HL-60 (cell line): ENCODE results near the gene SLC35F3.

Experiments used
- DNase-seq, 2 experiments: peaks; one replicate each; pipeline ENCODE4 v3.0.0-alpha.2; 2010 to 2020; ENCODE audit warnings: low read depth in 1 of 2, low spot score in 1 of 2
- H3K27ac ChIP-seq: fragments of 250-450 bp; sonication (Bioruptor Pico); replicated peaks from 2 replicates; pipeline ENCODE4 v1.5.1; 2020; ENCODE audit warnings: mild to moderate bottlenecking, moderate library complexity
- H3K27me3 ChIP-seq: fragments of 250-450 bp; sonication (Bioruptor Pico); 2 replicates; pipeline ENCODE4 v1.5.1; 2021; ENCODE audit warnings: mild to moderate bottlenecking, moderate library complexity; ENCODE audit not compliant: insufficient read depth, poor library complexity, severe bottlenecking
- H3K4me3 ChIP-seq: replicated peaks from 2 replicates; pipeline ENCODE4 v1.5.1; 2011; ENCODE audit warnings: mild to moderate bottlenecking, control low read depth, low read length; ENCODE audit not compliant: insufficient read depth
- GABPA ChIP-seq: IDR thresholded peaks from 2 replicates; pipeline ENCODE4 v1.6.1; 2012; ENCODE audit warnings: low read depth
- POLR2AphosphoS5 ChIP-seq: IDR thresholded peaks from 2 replicates; pipeline ENCODE4 v1.6.1; 2012; ENCODE audit warnings: low read depth
- REST ChIP-seq: IDR thresholded peaks from 2 replicates; pipeline ENCODE4 v1.6.1; 2012; ENCODE audit warnings: low read depth; ENCODE audit not compliant: insufficient replicate concordance
- SPI1 ChIP-seq: IDR thresholded peaks from 2 replicates; pipeline ENCODE4 v1.6.1; 2012; ENCODE audit warnings: low read depth, mild to moderate bottlenecking, borderline replicate concordance
- TF ChIP-seq, protein P1 (sequence below): IDR thresholded peaks from one replicate; pipeline ENCODE4 v1.5.1; 2011; ENCODE audit warnings: low read length, control low read depth, inconsistent platforms; ENCODE audit not compliant: insufficient read depth

SLC35F3 gene

GRCh38 chr1:234292011-234292410 lies 387.5 kb downstream of the SLC35F3 start:
- no peak overlapping the region for H3K27ac ChIP-seq
- H3K27me3 ChIP-seq = no peaks in the 10 kb centered on the region
- no peak overlapping the region for H3K4me3 ChIP-seq
- TF ChIP-seq POLR2AphosphoS5 = no peak
- TF ChIP-seq, protein P1, sequence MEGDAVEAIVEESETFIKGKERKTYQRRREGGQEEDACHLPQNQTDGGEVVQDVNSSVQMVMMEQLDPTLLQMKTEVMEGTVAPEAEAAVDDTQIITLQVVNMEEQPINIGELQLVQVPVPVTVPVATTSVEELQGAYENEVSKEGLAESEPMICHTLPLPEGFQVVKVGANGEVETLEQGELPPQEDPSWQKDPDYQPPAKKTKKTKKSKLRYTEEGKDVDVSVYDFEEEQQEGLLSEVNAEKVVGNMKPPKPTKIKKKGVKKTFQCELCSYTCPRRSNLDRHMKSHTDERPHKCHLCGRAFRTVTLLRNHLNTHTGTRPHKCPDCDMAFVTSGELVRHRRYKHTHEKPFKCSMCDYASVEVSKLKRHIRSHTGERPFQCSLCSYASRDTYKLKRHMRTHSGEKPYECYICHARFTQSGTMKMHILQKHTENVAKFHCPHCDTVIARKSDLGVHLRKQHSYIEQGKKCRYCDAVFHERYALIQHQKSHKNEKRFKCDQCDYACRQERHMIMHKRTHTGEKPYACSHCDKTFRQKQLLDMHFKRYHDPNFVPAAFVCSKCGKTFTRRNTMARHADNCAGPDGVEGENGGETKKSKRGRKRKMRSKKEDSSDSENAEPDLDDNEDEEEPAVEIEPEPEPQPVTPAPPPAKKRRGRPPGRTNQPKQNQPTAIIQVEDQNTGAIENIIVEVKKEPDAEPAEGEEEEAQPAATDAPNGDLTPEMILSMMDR = no peak
- DNase-seq = no peak

- H3K4me3 ChIP-seq = no peak overlapping the region
- no peak for DNase-seq
- no peak overlapping the region for H3K27ac ChIP-seq
- TF ChIP-seq POLR2AphosphoS5 = no peak
- no peak for TF ChIP-seq SPI1
- no peak for TF ChIP-seq GABPA
- TF ChIP-seq REST = no peak
- TF ChIP-seq, protein P1 = no peak
- H3K27me3 ChIP-seq = peaks cover 3% of the 10 kb centered on the region
These were observed 388.1 kb downstream of the SLC35F3 start for GRCh38 chr1:234292548-234292947.

- peaks cover 3% of the 10 kb centered on the region for H3K27me3 ChIP-seq
- TF ChIP-seq POLR2AphosphoS5 = no peak
- no peak overlapping the region for H3K4me3 ChIP-seq
- DNase-seq = no peak
- H3K27ac ChIP-seq = no peak overlapping the region
These were observed 389.8 kb downstream of the SLC35F3 start for GRCh38 chr1:234294109-234294817.

GRCh38 chr1:234295068-234295467 lies 390.6 kb downstream of the SLC35F3 start:
- TF ChIP-seq, protein P1 = no peak
- TF ChIP-seq GABPA (no peak), POLR2AphosphoS5 (no peak), REST (no peak), SPI1 (no peak)
- DNase-seq = no peak
- Histone ChIP-seq H3K27ac (no peak overlapping the region), H3K27me3 (peaks cover 3% of the 10 kb centered on the region), H3K4me3 (no peak overlapping the region)
